RWPE1 (cell line): ENCODE measurements around the gene ERCC3.

Experiments
- CTCF ChIA-PET: fragments of 350-600 bp; sonication (Branson Sonifier 250); formaldehyde crosslinking; extraction: SDS; loops from one replicate; lab custom pipeline; 2021; lab: Yijun Ruan, JAX
- POLR2A ChIA-PET: fragments of 400-600 bp; formaldehyde crosslinking; extraction: SDS; loops from one replicate; lab custom pipeline; 2020; ENCODE audit warnings: antibody characterized with exemption; ENCODE audit not compliant: low non-redundant PET; lab: Yijun Ruan, JAX
- DNase-seq: peaks from one replicate; pipeline ENCODE4 v3.0.0; 2012; ENCODE audit warnings: low spot score
- H3K27ac ChIP-seq: fragments of 450-650 bp; 2 replicates; pipeline ENCODE4 v1.5.1; 2017
- CTCF ChIP-seq: fragments of 450-650 bp; conservative IDR thresholded peaks from 2 replicates; pipeline ENCODE4 v1.5.1; 2017; ENCODE audit warnings: low read depth, mild to moderate bottlenecking

ERCC3 gene

GRCh38 chr2:127293748-127294562, at the start of gene ERCC3:
ERCC3 (minus strand) TSS chr2:127294144; CDS start chr2:127294081, 63 bp downstream.
- H3K27ac ChIP-seq: peak within 1 kb of the TSS; percentile 80
- CTCF ChIA-PET: interaction anchor here (0.6 to 1.7 kb wide), 5 partner anchors 14 to 122 kb away, joined by 4 to 8 read pairs (median 5); no protein-coding TSS in a partner anchor
- TF ChIP-seq CTCF: no peak
- POLR2A ChIA-PET: interaction anchor here (0.6 to 1.4 kb wide), 3 partner anchors 12 to 108 kb away, joined by 3 to 8 read pairs (median 5); no protein-coding TSS in a partner anchor
- peak; percentile 76 for DNase-seq

- no peak overlapping the region for H3K27ac ChIP-seq
- TF ChIP-seq CTCF: no peak
- POLR2A ChIA-PET: no interaction called here
- CTCF ChIA-PET: no interaction called here
- no peak for DNase-seq
Measured at GRCh38 chr2:127343277-127343676, 49.3 kb upstream of the ERCC3 start.

- DNase-seq: no peak
- POLR2A ChIA-PET: no interaction called here
- no peak for TF ChIP-seq CTCF
- CTCF ChIA-PET: interaction anchor here (0.6 kb wide), 1 partner anchor 29 kb away, joined by 3 read pairs; no protein-coding TSS in a partner anchor
- no peak overlapping the region for H3K27ac ChIP-seq
Measured at GRCh38 chr2:127342101-127342500, 48.2 kb upstream of the ERCC3 start.

- DNase-seq: no peak
- TF ChIP-seq CTCF: no peak
- CTCF ChIA-PET: no interaction called here
- no peak overlapping the region for H3K27ac ChIP-seq
- POLR2A ChIA-PET: no interaction called here
Measured at GRCh38 chr2:127332335-127332734, 38.4 kb upstream of the ERCC3 start.

- ChIA-PET CTCF (no interaction called here), POLR2A (no interaction called here)
- TF ChIP-seq CTCF: no peak
- no peak overlapping the region for H3K27ac ChIP-seq
- no peak for DNase-seq
Measured at GRCh38 chr2:127330753-127331152, 36.8 kb upstream of the ERCC3 start.

- no peak for TF ChIP-seq CTCF
- ChIA-PET POLR2A (no interaction called here), CTCF (no interaction called here)
- DNase-seq: peak; percentile 10
- H3K27ac ChIP-seq: no peak overlapping the region
Measured at GRCh38 chr2:127326289-127326945, 32.5 kb upstream of the ERCC3 start.
